Parathyroid adenoma (tissue), 2 donors: Measurements from ENCODE around the gene PTPN7.

ENCODE experiments used
- H2AFZ ChIP-seq: fragments of 300-600 bp; sonication (generic); one replicate; pipeline ENCODE4 v1.7.0; 2017; ENCODE audit warnings: antibody characterized with exemption, mild to moderate bottlenecking
- H3K27ac ChIP-seq: fragments of 300-600 bp; sonication (generic); one replicate; pipeline ENCODE4 v1.7.0; 2017
- H3K27me3 ChIP-seq: fragments of 300-600 bp; sonication (generic); one replicate; pipeline ENCODE4 v1.7.0; 2017; ENCODE audit warnings: low read length; ENCODE audit not compliant: control insufficient read depth, insufficient read depth
- H3K36me3 ChIP-seq: fragments of 300-600 bp; sonication (generic); one replicate; pipeline ENCODE4 v1.7.0; 2017; ENCODE audit warnings: low read length; ENCODE audit not compliant: control insufficient read depth, insufficient read depth
- H3K4me1 ChIP-seq: fragments of 300-600 bp; sonication (generic); one replicate; pipeline ENCODE4 v1.7.0; 2017; ENCODE audit warnings: control low read depth
- H3K4me2 ChIP-seq: fragments of 300-600 bp; sonication (generic); one replicate; pipeline ENCODE4 v1.7.0; 2017; ENCODE audit warnings: low read length
- H3K4me3 ChIP-seq: fragments of 300-600 bp; sonication (generic); one replicate; pipeline ENCODE4 v1.7.0; 2017; ENCODE audit warnings: low read depth, low read length
- H3K79me2 ChIP-seq: fragments of 300-600 bp; sonication (generic); one replicate; pipeline ENCODE4 v1.7.0; 2017; ENCODE audit warnings: control low read depth
- H3K9ac ChIP-seq: fragments of 300-600 bp; sonication (generic); one replicate; pipeline ENCODE4 v1.7.0; 2017; ENCODE audit warnings: mild to moderate bottlenecking
- H3K9me3 ChIP-seq: fragments of 300-600 bp; sonication (generic); one replicate; pipeline ENCODE4 v1.7.0; 2017; ENCODE audit warnings: low read length; ENCODE audit not compliant: control insufficient read depth
- CTCF ChIP-seq: fragments of 300-600 bp; sonication (generic); IDR thresholded peaks from one replicate; pipeline ENCODE4 v1.7.0; 2017; ENCODE audit warnings: antibody characterized with exemption, mild to moderate bottlenecking
- donor health status: primary hyperparathyroidism.

The PTPN7 gene

GRCh38 chr1:202160377-202160940 is at the start of gene PTPN7:
Gene PTPN7 (minus strand): TSS chr1:202160602. CDS start chr1:202159402, 1,200 bp downstream.
- Histone ChIP-seq H3K27me3 (no peaks in the 10 kb centered on the region), H3K9me3 (no peaks in the 10 kb centered on the region), H3K4me3 (no peak within 1 kb of the TSS), H3K9ac (no peak within 1 kb of the TSS), H3K4me2 (no peak within 1 kb of the TSS), H3K79me2 (no peaks in the 10 kb centered on the region), H3K36me3 (no peaks in the 10 kb centered on the region), H3K27ac (no peak within 1 kb of the TSS), H3K4me1 (peaks cover 5% of the 10 kb centered on the region), H2AFZ (no peak within 1 kb of the TSS)
- TF ChIP-seq CTCF = no peak

- TF ChIP-seq CTCF = no peak
- H3K36me3 ChIP-seq = no peaks in the 10 kb centered on the region
- no peak overlapping the region for H3K27ac ChIP-seq
- no peaks in the 10 kb centered on the region for H3K9me3 ChIP-seq
- no peaks in the 10 kb centered on the region for H3K4me1 ChIP-seq
- no peak overlapping the region for H3K9ac ChIP-seq
- H3K79me2 ChIP-seq = no peaks in the 10 kb centered on the region
- H2AFZ ChIP-seq = no peak overlapping the region
- no peak overlapping the region for H3K4me2 ChIP-seq
- no peaks in the 10 kb centered on the region for H3K27me3 ChIP-seq
- H3K4me3 ChIP-seq = no peak overlapping the region
These were observed 48.0 kb upstream of the PTPN7 start for GRCh38 chr1:202208351-202208857.

- Histone ChIP-seq H3K27ac (no peak overlapping the region), H3K4me3 (no peak overlapping the region), H3K36me3 (no peaks in the 10 kb centered on the region), H3K4me1 (no peaks in the 10 kb centered on the region), H3K9ac (no peak overlapping the region), H3K4me2 (no peak overlapping the region), H3K79me2 (no peaks in the 10 kb centered on the region), H3K9me3 (no peaks in the 10 kb centered on the region), H2AFZ (no peak overlapping the region), H3K27me3 (no peaks in the 10 kb centered on the region)
- TF ChIP-seq CTCF = no peak
These were observed 46.9 kb upstream of the PTPN7 start for GRCh38 chr1:202207292-202207691.

- H3K27ac ChIP-seq = no peak overlapping the region
- no peak overlapping the region for H3K4me2 ChIP-seq
- no peaks in the 10 kb centered on the region for H3K9me3 ChIP-seq
- H2AFZ ChIP-seq = no peak overlapping the region
- no peaks in the 10 kb centered on the region for H3K79me2 ChIP-seq
- no peak overlapping the region for H3K9ac ChIP-seq
- H3K4me3 ChIP-seq = no peak overlapping the region
- H3K4me1 ChIP-seq = no peaks in the 10 kb centered on the region
- no peak for TF ChIP-seq CTCF
- no peaks in the 10 kb centered on the region for H3K36me3 ChIP-seq
- no peaks in the 10 kb centered on the region for H3K27me3 ChIP-seq
These were observed 45.3 kb upstream of the PTPN7 start for GRCh38 chr1:202205523-202206190.

GRCh38 chr1:202204065-202204464 is 43.7 kb upstream of the PTPN7 start:
- Histone ChIP-seq H3K27me3 (no peaks in the 10 kb centered on the region), H2AFZ (no peak overlapping the region), H3K79me2 (no peaks in the 10 kb centered on the region), H3K4me3 (no peak overlapping the region), H3K4me2 (no peak overlapping the region), H3K9ac (no peak overlapping the region), H3K27ac (no peak overlapping the region), H3K4me1 (no peaks in the 10 kb centered on the region), H3K36me3 (no peaks in the 10 kb centered on the region), H3K9me3 (no peaks in the 10 kb centered on the region)
- TF ChIP-seq CTCF = no peak
